Measurements from ENCODE around the gene SLC35F1. TPM values are rescaled to one million over a fixed set of nuclear protein-coding genes. Genes with fewer than 3 reads are reported as not detected.

Gene SLC35F1
- total RNA-seq, 1 donor from 2014 or later, result not detected

DNA sequence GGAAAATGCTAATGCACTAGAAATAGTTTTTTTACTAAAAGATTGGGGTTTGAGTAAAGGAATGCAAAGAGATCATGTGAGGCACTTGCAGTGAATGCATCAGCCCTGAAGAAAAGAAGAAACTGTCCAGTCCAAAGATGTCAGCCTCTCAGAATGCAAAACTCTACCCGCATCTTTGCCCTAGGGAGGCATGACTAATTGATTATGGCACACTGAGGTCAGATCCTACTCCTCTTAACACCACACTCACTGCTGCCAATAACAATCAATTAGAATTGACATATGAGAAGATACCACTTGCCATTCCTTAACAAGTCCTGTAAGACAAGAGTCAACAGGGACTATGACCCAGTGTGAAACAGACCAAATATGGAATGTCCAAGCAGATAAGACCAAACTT is 378.7 kb downstream of the SLC35F1 start:
- Histone ChIP-seq H3K27me3 (no peaks in the 10 kb centered on the region), H3K9me3 (no peaks in the 10 kb centered on the region), H3K4me3 (peak overlapping the region in 1 of 2 donors; percentile 29), H3K36me3 (no peaks in the 10 kb centered on the region), H3K4me1 (peaks cover 11 to 38% of the 10 kb centered on the region in 2 donors), H3K27ac (peak overlapping the region; percentile 56 to 65)
- TF ChIP-seq, protein P1, sequence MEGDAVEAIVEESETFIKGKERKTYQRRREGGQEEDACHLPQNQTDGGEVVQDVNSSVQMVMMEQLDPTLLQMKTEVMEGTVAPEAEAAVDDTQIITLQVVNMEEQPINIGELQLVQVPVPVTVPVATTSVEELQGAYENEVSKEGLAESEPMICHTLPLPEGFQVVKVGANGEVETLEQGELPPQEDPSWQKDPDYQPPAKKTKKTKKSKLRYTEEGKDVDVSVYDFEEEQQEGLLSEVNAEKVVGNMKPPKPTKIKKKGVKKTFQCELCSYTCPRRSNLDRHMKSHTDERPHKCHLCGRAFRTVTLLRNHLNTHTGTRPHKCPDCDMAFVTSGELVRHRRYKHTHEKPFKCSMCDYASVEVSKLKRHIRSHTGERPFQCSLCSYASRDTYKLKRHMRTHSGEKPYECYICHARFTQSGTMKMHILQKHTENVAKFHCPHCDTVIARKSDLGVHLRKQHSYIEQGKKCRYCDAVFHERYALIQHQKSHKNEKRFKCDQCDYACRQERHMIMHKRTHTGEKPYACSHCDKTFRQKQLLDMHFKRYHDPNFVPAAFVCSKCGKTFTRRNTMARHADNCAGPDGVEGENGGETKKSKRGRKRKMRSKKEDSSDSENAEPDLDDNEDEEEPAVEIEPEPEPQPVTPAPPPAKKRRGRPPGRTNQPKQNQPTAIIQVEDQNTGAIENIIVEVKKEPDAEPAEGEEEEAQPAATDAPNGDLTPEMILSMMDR (IDR thresholded peaks at IDR 0.05), result no peak
- intact Hi-C loops (cut with DNase I), result loop anchor here (2.0 to 10.0 kb wide), 4 partner anchors 265 to 609 kb away; partner anchors contain the start of genes ASF1A and CEP85L
- no peak for DNase-seq (ENCODE audit: low spot score in 2 of 2)

DNA sequence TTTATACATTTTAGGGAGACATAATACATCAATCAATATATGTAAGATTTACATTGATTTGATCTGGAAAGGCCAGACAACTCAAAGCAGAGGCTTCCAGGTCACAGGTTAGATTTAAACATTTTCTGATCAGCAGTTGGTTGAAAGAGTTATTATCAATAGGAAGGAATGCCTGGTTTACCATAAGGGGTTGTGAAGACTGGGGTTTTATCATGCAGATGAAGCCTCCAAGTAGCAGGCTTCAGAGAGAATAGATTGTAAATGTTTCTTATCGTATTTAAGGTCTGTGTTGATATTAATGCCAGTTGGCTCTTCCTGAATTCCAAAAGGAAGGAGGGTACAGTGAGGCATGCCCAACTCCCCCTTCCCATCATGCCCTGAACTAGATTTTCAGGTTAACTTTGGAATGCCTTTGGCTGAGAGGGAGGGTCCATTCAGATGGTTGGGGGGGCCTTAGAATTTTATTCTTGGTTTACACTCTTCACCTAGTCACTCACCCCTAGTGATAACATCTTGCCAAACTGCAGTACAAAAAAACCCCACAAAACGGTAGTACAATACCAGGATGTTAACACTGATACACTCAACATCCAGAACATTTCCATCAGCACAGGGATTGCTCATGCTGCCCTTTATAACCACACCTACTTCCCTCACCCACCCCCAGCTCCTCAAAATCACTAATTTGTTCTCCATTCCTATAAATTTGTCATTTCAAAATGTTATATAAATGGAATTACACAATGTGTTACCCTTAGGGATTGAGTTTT is 381.5 kb downstream of the SLC35F1 start:
- TF ChIP-seq, protein P1 (IDR thresholded peaks at IDR 0.05), result peak; percentile 41 to 59 (median 50)
- intact Hi-C loops (cut with DNase I), result loop anchor here (10.0 kb wide), 2 partner anchors 366 to 606 kb away; partner anchors contain the start of genes ASF1A and CEP85L
- peaks cover 13 to 51% of the 10 kb centered on the region in 2 donors for H3K4me1 ChIP-seq
- no peaks in the 10 kb centered on the region for H3K27me3 ChIP-seq
- peak overlapping the region in 1 of 2 donors; percentile 7 for H3K4me3 ChIP-seq
- no peak for DNase-seq (ENCODE audit: low spot score in 2 of 2)
- no peaks in the 10 kb centered on the region for H3K9me3 ChIP-seq
- H3K36me3 ChIP-seq, result no peaks in the 10 kb centered on the region
- peak overlapping the region in 1 of 2 donors; percentile 26 for H3K27ac ChIP-seq

DNA sequence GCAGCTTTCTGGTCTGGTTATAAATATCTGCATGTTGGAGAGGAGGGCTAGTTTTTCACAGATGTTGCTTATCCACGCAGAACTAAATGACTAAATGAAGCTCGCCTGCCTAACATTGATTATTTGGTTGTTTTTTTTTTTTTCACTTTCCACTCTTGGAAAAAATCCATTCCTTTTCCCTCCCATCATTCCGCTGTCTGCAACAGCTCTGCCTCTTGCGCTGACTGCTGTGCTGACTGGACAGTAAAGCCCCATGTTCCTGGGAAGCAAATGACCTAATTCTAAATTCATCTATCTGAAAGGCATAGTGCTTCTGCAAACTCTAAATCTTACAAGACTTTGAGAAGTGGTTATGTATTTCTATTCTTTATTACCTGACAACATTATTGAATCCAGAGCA is 385.5 kb downstream of the SLC35F1 start:
- Histone ChIP-seq H3K4me3 (no peak overlapping the region), H3K9me3 (no peaks in the 10 kb centered on the region), H3K27me3 (no peaks in the 10 kb centered on the region), H3K4me1 (peaks cover 18 to 59% of the 10 kb centered on the region in 2 donors), H3K36me3 (no peaks in the 10 kb centered on the region), H3K27ac (peak overlapping the region; percentile 89)
- TF ChIP-seq, protein P1 (IDR thresholded peaks at IDR 0.05), result no peak
- intact Hi-C loops (cut with DNase I), result loop anchor here (5.0 kb wide), 1 partner anchor 35 kb away; no protein-coding TSS in a partner anchor
- DNase-seq (ENCODE audit: low spot score in 2 of 2), result no peak

DNA sequence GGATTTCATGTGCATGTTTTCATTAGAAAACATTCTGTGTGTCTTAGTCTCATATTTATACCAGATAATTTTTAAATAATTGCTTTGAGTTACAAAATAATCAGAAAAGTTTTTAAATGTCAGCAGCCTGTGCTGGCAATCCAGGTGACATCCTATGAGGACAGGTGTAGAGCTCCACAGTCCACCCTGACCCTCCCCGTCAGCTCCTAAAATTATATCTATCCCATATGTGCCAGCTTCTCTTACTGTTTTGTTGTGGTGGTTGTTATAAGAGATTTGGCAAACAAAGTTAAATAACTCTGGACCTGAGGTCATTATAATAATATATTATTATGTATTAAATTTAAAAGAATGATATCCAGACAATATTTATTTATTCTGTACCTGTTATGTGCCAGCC is 387.8 kb downstream of the SLC35F1 start:
- DNase-seq (ENCODE audit: low spot score in 2 of 2), result no peak
- no peaks in the 10 kb centered on the region for H3K36me3 ChIP-seq
- no peak overlapping the region for H3K4me3 ChIP-seq
- no peaks in the 10 kb centered on the region for H3K9me3 ChIP-seq
- TF ChIP-seq, protein P1 (IDR thresholded peaks at IDR 0.05), result no peak
- no peaks in the 10 kb centered on the region for H3K27me3 ChIP-seq
- peaks cover 14 to 53% of the 10 kb centered on the region in 2 donors for H3K4me1 ChIP-seq
- intact Hi-C loops (cut with DNase I), result loop anchor here (5.0 kb wide), 1 partner anchor 32 kb away; no protein-coding TSS in a partner anchor
- peak overlapping the region; percentile 89 for H3K27ac ChIP-seq

DNA sequence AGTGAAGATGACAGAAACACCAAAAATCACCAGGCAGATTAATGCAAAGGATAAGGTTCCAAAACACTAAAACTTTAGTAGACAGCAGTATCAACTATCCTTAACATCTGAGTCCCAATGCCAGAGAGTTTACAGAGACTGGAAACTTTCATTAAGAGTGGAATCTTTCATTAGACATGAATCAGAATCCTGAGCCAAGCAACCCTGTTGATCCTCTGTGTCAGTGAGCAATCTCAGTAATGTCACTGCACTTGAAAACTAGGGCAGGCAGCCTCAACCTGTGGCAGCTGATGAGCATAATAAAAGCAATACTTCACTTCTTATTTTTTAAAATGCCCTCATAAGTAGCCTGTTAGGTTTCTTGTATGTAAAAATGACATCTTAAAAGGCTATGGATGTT is 388.3 kb downstream of the SLC35F1 start:
- Histone ChIP-seq H3K27ac (peak overlapping the region; percentile 89), H3K4me3 (no peak overlapping the region), H3K9me3 (no peaks in the 10 kb centered on the region), H3K27me3 (no peaks in the 10 kb centered on the region), H3K36me3 (no peaks in the 10 kb centered on the region), H3K4me1 (peaks cover 14 to 53% of the 10 kb centered on the region in 2 donors)
- intact Hi-C loops (cut with DNase I), result no loop called here
- no peak for DNase-seq (ENCODE audit: low spot score in 2 of 2)
- TF ChIP-seq, protein P1 (IDR thresholded peaks at IDR 0.05), result no peak
